ENCODE measurements around the gene ADRA2C.

DNA sequence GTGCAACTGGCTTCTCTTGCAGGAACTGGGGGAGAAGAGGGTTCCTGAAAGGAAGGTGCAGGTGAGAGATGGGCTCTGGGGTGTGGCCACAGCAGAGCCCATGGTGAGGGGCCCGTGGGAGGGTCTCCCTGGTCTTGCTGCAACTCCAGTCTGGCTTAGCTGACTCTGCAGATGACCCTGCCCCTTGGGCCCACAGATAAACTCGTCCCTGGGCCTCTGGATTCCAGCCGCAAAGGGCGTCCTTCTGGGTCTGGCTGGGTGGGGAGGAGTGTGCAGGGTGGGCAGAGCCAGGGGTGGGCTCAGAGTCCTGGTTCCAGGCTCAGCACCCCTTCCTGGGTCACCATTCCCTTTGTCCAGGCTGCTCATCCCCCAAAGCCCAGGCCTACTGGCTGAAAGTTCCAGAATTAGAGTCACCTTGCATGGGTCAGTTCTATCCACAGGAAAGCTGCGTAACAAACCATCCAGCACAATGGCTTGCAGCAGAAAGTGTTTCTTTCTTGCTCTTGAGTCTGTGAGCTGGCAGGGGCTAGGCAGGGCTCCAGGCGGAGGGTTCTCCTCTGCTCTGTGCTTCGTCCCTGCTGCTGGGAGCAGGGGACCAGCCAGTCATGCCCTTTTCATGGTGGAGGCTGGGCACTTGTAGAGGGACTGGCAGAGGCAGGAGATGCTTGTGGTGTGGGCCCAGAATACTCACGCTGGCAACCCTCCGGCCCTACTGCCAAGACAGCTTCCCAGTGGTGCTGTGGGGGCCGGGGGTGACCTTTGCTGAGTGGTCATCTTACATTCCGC lies 43.5 kb upstream of the ADRA2C start:
- TF ChIP-seq, protein P1, sequence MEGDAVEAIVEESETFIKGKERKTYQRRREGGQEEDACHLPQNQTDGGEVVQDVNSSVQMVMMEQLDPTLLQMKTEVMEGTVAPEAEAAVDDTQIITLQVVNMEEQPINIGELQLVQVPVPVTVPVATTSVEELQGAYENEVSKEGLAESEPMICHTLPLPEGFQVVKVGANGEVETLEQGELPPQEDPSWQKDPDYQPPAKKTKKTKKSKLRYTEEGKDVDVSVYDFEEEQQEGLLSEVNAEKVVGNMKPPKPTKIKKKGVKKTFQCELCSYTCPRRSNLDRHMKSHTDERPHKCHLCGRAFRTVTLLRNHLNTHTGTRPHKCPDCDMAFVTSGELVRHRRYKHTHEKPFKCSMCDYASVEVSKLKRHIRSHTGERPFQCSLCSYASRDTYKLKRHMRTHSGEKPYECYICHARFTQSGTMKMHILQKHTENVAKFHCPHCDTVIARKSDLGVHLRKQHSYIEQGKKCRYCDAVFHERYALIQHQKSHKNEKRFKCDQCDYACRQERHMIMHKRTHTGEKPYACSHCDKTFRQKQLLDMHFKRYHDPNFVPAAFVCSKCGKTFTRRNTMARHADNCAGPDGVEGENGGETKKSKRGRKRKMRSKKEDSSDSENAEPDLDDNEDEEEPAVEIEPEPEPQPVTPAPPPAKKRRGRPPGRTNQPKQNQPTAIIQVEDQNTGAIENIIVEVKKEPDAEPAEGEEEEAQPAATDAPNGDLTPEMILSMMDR (IDR thresholded peaks at IDR 0.05): no peak
- TF ChIP-seq POLR2AphosphoS5 (IDR thresholded peaks at IDR 0.05): no peak

Measured in sigmoid colon (tissue), 4 donors.